NCI-H526 (cell line): ENCODE measurements around the gene ZNF785.
A peak's percentile ranks its signal among the peaks of the same experiment; 100 is the strongest.
"Not testable (repeated sequence)": the region's sequence is repeated elsewhere in the genome, so short reads cannot be mapped to it uniquely, and the experiment has no call there.

Experiments
- DNase-seq, 2 experiments: peaks; one replicate each; lab custom pipeline; 2025; lab: John Stamatoyannopoulos, UW

The ZNF785 gene

DNA sequence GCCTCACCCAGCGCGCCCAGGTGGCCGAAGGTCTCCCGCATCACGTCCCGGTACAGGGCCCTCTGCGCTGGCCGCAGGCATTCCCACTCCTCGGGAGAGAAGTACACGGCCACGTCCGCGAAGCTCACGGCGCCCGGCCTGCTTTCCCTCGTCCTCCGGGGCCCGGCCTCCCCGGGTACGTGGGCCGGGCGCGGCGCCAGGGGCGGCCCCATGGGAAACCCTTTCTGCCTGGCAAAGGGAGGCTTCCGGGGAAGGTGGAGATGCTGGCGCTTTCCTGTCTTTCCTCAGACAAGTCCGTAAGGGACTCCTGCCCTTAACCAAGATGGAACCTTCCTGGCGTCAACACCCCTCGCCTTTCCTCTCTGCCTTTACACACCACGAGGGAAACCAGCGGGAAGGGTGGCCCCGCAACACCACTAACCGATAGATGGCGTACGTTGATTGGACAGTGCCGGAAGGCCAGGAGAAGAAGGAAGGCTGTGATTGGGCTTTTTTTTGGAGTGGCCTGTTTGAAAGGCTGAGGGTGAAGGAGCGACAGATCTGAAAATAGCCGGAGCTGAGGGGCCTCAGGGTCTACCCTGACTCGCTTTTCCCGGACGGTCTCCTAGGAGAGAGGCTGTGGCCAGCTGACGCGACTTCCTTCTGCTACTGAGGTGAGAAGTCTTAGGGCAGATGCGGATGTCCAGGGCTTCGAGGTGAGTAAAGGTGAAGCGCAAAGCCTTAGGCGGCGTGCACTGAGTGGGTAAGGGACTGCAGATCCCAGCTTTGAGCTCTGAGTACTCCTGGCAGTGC, at the start of gene ZNF785:
Gene ZNF785 (minus strand): TSS at position 298 of the 792 bp plus-strand sequence. CDS start 86 bp downstream, at position 212.
- DNase-seq = peak; percentile 98

DNA sequence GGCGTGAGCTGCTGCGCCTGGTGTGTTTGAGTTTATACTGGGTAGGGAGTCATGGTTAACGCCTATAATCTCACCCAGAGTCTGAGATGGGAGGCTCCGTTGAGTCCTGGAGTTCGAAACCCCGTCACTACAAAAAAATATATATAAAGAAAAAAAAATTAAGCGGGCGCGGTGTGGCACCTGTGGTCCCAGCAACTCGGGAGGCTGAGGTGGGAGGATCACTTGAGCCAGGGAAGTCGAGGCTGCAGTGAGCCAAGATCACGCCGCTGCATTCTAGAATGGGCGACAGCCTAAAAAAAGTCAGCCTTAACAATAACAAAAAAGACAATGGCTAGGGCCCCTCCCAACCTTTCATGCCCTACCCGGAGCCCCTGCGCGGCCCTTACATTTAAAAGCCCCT, 48.0 kb upstream of the ZNF785 start:
- DNase-seq = no peak

DNA sequence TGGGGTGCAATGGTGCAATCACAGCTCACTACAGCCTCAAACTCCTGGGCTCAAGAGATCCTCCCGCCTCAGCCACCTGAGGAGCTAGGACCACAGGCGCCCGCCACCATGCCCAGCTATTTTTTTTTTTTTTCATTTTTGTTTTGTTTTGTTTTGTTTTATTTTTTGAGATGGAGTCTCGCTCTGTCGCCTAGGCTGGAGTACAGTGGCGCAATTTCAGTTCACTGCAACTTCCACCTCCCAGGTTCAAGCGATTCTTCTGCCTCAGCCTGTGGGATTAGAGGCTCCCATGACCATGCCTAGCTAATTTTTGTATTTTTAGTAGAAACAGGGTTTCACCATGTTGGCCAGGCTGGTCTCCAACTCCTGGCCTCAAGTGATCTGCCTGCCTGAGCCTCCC, 47.0 kb upstream of the ZNF785 start:
- not testable (repeated sequence) for DNase-seq

DNA sequence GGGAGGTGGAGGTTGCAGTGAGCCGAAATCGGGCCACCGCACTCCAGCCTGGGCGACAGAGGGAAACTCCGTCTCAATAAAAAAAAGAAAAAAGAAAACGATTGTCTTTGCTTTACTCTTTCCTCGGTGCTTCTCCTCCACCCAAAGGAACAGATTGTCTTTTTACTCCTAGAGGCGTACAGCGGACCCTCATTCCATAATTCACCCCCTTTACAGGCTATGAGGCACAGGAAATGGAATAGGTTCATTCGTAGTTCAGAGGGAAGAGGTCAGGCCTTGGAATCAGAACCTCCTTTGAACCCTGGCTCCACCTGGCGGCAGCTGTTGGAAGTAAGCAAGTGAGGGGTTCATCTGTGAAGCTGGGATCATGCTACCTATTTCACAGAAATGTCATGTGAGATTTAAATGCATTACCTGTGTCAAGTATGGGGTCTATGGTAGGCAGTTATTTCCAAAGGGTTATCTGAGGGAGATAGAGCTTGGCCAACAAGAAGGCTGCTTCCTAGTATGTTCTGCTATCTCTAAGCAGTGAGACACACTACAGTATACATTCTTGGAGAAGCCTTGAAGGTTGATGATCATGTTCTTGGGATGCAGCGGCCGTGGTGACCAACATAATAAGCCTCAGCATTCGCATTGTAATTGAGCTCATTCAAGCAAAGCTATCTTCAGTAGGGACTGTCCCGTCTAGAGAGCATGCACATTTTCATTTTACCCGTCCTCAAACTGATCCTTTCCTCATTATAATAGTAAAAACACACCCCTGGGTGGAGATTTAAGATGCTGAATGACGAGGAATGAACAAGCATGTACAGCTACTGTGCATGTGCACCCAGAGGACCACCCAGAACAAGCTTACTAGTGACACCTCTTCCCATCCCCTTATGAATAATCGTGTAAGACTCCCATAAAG, 43.4 kb upstream of the ZNF785 start:
- peak; percentile 27 to 88 for DNase-seq

DNA sequence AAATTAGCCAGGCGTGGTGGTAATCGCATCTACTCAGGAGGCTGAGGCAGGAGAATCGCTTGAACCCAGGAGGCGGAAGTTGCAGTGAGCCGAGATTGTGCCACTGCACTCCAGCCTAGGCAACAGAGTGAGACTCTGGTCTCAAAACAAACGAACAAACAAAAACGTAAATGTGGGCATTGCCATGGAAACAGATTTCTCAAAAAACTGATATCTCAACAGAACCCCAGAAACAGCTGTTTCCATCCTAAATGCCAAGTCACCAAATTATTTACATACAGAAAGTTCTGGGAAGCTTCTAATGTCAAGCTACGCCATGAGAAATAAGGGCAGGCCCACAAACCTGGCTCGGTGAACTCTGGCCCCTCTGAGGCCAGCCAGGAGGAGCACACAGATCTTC, 40.7 kb upstream of the ZNF785 start:
- DNase-seq = no peak

DNA sequence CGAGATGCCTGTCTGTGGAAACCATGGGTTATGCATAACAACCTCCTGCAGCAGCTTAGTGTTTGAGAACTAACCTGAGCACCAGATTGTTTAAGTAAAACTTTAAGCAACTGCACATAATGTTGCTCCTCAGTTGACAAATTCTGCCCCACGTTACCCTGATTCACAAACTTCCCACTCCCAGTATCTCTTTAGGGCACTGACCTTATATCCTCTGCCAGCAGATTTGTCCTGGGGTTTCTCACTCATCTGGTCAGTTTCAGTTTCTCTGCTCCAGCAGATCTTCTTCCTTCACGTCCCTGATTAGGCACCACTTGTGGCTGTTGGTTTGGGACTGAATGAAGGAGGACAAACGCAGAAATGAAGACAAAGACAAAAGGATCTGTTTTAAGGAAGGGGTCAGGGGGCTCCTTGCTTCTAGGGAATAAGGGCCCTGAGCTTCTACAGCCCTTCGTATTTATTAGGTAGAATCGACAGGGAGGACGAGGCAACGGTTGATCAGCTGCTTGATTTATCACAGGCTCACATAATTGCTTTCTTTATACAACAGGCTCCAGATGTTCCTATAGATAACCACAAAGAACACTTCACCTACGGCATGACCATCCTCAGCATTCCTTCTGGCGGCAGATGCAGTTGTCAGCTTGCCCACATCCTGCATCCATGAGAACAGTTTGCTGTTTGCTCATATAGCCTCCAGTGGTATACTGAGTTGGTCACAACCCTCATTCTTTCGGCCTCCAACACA, 38.2 kb upstream of the ZNF785 start:
- no peak for DNase-seq

DNA sequence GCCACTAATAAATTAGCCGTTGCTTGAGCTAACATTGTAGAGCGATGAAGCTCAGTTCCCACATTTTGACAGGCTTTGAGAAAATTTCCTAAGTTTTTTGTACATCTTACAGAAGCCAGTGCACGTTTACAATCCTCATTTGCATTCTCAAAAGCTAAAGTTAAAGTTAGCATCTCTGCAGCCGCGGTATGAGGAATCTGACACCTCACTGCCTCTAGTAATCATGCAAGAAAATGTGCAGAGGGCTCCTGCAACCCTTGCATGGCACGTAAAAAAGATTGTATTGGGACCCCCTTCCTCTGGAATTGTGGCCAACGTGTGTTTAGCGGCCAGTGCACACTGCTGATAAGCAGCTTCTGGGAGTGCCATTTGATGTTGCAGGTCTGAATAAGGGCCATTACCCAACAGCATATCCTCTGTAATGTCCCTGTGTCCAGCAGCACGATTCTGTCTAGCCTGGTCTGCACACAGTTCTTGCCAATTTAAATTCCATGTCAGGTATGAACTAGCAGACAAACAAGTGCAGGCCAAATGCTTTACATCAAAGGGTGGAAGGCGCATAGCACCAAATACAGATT, 37.0 kb upstream of the ZNF785 start:
- no peak for DNase-seq

DNA sequence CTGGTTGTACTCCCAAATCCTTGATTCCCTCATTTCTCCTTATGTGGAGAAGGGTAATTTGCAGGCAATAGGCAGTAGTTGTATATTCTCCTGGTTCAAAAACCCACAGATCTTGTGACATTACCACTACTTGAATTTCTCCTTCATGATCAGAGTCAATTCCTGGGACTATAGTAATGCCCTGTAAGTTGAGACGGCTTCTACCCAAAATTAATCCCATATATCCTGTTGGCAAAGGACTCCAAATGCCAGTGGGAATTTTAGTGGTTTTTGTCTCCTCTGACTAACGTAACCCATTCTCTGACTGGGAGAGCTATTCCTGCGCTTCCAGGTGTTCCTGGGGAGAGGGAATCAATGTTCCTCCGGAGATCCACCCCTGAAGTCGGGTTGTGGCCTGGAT, 36.3 kb upstream of the ZNF785 start:
- no peak for DNase-seq

DNA sequence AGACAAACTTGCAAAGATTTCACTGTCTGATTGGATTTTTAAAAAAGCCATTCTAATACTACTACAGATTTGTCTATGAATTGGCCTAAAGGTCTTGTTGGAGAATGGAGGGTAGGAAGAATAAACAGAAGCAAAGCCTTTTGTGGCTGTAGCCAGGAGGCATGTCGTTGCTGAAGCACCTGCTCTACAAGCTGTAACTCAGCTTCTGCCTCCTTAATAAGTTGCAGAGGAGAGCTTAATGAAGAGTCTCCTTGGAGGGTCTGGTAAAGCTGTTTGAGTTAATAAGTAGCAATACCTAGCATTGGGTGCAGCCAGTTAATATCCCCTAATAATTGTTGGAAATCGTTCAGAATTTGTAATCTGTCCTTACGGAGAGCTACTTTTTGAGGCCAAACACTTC, 34.7 kb upstream of the ZNF785 start:
- no peak for DNase-seq

DNA sequence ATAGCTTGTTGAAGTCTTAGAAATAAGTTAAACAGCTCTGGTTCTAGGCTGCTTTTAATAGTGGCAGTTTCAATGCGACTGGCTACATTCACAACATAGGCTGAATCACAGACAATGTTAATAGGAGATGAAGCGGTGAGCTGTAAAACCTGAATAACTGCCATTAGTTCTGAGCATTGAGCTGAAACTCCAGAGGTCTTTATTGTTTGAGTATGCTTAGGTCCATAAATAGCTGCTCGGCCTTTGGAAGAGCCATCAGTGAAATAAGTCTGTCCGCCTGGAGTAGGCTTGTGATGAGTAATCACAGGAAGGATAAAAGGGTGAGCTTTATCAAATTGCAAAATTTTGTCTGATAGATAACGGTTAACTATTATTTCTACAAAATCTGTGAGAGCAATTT, 34.1 kb upstream of the ZNF785 start:
- DNase-seq = no peak

DNA sequence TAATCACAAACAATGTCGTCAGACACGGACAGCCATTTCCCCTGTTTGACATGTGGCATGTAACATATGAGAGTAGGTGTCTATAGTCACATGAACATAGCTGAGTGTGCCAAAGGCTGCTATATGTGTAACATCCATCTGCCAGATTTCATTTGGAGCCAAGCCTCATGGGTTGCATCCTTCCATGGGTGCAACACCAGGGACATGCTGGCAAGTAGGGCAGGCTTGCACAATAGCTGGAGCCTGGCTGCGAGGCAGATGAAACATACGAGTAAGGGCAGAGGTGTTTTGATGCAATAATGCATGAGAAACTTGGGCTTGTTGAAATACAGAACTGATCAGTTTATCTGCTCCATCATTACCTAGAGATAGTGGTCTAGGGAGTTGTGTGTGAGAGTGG, 33.7 kb upstream of the ZNF785 start:
- DNase-seq = no peak

DNA sequence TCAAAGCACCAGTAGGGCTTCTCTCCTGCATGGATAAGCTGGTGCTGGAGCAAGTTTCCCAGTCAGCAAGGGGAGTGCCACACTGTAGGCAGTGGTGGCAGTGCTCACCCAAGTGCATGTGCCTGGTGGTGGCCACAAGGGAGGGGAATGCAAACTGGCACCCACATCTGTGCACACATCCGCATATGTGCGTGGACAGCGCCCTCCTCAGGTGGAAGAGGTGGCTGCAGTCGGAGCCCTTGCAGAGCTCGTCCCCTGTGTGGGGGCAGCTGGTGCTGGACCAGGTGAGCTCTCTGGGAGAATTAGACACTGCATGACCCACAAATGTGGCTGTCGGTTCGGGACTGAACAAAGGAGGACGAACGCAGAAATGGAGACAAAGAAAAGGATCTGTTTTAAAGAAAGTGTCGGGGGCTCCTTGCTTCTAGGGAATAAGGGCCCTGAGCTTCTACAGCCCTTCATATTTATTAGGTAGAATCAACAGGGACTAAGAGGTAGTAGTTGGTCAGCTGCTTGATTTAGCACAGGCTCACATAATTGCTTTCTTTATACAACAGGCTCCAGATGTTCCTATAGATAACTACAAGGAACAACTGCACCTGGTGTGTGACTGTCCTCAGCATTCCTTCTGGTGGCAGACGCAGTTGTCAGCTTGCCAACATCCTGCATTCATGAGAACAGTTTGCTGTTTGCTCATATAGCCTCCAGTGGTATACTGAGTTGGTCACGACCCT, 30.0 kb upstream of the ZNF785 start:
- DNase-seq = peak; percentile 36 to 75

DNA sequence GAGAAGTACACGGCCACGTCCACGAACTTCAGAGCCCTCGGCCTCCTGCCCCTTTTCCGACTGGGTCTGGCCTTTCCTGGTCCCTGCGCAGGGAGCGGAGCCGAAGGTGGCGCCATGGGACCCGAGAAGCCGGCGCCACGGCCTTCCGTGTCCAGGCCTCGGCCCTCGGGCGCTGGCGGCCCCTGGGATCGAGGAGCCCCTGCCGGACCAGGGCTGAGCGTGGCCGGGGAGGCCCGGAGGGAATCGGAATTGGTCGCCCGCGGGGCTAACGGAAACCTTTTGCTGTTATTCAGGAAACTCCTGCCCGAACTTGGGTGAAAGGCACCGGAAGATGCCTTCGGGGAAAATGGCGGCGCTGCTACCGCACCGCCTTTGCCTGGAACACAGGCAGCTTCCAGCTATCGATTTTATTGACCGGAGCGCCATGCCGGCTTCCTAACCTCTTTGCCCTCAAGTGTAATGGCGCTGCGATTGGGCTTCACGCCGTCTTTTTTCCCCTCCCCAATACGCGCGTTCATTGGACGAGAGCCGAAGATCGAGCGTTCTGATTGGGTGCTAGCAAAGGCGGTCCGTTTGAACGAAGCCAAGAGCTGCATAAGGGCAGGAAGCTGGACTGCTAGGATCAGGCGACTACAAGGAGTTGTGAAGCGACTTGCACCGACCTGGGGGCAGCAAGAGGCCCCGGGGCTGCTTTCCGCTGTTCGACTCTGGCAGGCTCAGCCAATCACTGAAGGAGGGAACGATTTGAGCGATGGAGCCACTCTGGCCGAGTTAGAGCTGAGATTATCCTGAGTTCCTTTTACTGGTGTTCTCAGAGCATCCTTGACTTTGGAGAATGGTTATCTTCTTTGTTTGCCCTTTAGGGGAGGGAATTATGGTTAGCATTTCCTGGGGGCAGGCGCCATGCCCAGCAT, 24.7 kb upstream of the ZNF785 start, which contains the start of gene ZNF689:
Gene ZNF689 (minus strand): TSS at position 464 of the 914 bp plus-strand sequence. CDS start 348 bp downstream, at position 116.
- DNase-seq = peak; percentile 96 to 97

DNA sequence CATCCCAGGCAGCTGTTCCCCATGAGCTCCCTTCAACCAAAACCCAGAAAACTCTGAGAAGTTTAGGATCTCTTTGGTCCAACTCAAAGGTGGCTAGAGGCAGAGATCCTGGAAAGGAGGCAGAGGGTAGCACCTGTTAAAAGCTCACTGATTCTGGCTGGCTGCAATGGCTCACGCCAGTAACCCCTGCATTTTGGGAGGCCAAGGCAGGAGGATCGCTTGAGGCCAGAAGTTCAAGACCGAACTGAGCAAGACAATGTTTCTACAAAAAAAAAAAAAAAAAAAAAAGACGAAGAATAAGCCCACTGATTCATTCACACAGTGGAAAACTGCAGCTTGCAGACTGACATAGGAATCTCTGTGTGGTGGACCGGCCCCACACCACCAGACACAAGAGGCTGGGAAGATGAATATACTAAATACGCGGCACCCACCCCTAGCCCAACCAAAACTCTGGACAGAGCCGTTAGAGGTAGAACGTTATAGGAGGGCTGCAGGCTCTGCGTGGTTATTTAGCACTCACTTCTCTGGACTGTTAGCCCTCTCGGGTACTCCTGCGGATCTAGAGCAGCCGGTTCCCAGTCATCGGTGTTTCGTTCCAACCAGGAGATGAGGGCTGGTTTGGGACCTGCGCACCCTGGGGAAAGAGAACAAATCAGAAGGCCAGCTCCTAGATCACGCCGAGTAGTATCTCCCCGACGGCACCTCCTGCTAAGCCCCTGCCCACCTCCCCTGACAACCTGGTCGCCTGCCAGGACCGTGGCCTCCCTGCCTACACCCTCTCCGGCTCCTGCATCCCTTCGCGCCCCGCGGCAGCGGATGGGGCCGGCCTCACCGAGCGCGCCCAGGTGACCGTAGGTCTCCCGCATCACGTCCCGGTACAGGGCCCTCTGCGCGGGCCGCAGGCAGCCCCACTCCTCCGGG, 23.8 kb upstream of the ZNF785 start:
- DNase-seq = peak in 1 of 2 experiments; percentile 54

DNA sequence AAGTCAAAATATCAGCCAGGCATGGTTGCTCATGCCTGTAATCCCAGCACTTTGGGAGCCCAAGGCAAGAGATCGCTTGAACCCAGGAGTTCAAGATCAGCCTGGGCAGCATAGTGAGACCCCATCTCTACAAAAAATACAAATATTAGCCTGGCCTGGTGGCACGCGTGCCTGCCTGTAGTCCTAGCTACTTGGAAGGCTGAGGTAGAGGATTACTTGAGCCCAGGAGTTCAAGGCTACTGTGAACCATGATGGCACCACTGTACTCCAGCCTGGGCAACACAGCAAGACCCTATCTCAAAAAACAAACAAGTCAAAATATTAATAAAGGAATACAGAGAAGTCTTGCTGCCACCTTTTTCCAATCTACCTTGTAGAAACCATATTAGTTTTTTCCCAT, 20.5 kb upstream of the ZNF785 start:
- no peak for DNase-seq

DNA sequence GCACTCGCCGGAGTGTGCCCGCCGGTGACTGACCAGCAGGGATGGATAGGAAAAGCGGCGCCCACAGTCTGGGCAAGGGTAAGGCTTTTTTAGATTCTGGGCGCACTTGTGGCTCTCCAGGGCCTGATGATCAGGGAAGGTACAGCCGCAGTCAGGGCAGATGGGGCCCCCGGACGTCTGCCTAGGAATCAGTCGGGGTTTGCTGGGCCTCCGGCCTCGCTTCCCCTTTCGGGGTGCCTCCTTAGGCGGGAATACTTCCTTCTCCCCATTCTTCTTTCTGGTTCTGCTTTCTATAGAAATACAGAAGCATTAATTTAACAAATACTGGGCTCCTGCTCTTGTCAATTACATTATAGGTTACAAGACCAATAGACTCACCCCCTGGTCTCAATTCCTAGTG, 19.7 kb upstream of the ZNF785 start:
- DNase-seq = no peak

DNA sequence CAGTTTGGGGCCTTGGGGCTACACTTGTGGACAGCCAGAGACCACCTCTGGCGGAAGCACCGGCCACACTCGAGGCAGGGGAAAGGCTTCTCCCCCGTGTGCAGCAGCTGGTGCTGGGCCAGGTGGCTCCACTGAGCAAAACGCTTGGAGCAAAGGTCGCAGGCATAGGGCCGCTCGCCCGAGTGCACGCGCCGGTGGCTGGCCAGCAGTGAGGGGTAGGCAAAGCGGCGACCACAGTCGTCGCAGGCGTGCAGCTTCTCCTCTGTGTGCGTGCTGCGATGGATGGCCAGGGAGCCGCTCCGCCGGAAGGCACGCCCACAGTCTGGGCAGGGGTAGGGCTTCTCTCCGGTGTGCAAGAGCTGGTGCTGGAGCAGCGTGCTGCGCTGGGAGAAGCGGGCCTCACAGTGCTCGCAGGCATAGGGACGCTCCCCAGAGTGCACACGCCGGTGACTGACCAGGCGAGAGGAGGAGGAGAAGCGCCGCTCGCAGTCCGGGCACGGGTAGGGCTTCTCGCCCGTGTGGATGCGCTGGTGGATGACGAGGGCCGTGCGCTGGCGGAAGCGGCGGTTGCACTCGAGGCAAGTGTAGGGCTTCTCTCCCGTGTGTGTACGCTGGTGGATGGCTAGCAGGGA, 18.9 kb upstream of the ZNF785 start:
- DNase-seq = no peak

DNA sequence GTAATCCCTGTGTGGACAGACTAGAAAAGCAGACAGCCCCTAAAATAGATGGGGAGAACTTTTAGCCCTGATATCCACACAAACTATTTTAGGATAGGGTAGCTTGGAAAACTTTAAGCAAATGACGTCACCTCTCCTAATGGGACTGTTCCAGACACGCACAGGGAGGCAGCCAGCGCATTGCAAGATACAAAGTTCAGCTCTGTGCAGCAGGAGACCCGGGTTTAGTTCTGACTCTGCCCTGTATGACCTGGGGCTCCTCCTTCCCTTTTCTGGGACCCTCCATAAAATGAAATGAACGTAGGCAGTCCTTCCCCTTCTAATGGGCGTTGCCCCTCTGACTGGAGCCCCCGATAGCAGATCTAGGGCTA, 18.4 kb upstream of the ZNF785 start:
- no peak for DNase-seq
